HG03558 (cell line): ENCODE results near the gene SFXN5.

Source experiments
- ATAC-seq: cut with Tn5 transposase; IDR thresholded peaks from one replicate; pipeline ENCODE4 v1.9.1; 2021; ENCODE audit warnings: moderate number of reproducible peaks; ENCODE audit not compliant: unreplicated experiment; ENCODE audit errors: extremely low read depth

Gene SFXN5

DNA sequence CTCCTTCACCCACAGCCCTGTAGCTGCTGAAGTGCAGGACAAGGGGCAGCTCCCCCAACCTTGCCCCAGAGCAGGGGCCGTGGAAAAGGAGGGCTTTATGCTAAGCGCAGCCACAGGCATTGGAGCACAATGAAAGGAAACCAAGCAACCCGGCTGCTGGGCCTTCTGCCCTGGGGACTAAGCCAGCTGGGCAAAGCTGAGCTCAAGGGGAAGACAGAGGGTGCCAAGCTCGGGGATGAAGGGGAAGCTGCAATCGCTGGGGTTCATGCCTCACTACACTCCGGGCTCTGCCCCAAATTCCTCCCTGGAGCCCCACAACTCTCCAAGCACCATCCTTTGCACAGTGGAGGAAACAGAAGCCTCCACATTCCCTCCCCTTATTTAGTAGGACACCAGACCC is 12.4 kb downstream of the SFXN5 start:
- no peak for ATAC-seq

GRCh38 chr2:73054980-73055379 is 16.5 kb downstream of the SFXN5 start:
- ATAC-seq: no peak

DNA sequence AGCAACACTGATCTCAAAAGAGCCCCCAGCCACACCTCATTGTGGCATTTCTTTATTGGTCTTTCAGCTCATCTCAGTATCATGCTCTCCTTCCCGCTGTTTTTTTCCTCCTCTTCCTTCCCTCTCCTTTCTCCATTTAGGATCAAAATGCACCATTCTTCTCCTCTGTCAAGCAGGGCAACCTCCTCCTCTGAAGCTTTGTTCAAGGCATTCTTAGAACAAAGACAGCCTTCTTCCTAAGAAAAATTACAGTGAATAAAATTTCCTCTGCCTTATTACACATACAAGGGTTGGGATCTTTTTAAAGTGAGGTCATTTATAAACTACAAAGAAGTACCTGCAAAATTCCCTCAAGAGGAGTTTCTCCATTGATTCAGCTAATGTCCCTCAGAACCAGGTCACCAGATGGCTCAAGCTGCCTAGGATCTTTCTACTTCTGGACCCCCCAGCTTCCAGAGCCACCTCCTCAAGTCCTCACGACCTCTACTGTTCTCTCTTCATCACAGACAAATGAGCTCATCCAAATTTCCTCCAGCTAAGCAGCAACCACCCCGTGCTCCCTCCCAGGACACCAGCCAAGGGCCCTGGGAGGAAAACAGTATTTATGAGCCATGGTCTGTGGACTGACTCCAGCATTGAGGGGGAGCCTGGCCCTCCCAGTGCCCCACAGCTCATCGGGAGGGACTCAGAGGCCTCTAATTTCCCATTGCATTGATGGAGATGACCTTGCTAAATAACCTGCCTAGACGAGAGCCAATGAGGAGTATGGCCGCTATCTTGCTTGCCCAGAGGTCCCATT is 18.0 kb downstream of the SFXN5 start:
- no peak for ATAC-seq

DNA sequence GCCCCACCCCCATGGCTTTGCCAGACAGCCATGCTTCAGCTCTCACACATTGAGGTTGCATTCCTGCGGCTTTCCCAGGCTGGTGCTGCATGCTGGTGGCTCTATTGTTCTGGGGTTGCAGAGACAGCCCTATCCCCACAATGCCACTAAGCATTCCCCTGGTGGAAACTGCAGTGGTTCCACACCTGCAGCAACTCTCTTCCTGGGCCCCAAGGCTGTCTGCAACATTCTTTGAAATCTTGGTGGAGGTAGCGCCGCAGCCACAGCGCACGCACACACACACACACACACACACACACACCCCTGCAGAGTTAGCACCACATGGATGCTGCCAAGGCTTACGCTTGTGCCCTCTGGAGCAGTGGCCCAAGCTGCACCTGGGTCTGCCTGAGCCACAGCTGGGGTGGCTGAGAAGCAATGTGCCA is 21.4 kb downstream of the SFXN5 start:
- ATAC-seq: no peak

DNA sequence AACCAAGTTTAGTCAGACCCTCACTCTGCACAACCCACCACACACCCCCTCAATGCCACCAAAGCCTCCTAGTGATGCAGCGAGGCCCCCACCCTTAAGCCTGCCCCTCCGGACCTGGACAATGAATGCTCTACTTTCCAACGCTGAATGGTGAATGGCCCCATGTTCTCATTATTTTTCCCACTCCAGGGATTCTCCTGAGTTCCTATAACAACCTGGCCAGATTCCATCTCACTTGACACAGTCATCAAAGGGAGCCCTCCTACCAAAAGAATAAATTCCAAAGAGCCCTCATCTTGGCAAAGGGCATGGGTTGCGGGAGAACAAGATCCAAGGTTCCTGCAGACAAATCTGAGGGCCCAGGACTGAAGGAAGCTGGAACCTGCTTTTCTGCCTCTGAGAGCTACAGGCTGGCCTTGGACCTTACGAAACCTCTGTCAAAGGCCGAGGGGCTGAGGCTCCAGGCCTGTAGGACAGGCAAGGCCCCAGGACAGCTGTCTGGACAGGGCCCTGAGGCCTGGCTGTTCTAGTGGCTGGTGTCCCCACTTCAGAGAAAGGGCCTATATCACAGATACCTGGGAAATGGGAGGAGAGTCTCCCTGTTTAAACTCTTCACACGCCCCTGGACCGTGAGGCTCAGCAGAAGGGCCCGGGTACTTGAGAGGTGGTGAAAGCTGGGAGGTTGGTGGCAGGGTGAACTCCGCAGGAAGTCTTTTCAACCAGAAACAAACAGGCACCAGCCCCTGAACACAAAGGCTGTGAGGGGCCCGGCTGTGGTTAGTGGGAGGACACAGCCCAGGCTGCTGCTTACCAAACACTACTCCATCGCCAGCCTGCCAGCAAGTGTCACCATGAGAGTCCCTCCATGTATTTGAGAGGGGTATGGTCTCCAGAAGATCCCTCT is 27.3 kb downstream of the SFXN5 start:
- no peak for ATAC-seq

GRCh38 chr2:73043276-73043675 is 28.2 kb downstream of the SFXN5 start:
- ATAC-seq: no peak

DNA sequence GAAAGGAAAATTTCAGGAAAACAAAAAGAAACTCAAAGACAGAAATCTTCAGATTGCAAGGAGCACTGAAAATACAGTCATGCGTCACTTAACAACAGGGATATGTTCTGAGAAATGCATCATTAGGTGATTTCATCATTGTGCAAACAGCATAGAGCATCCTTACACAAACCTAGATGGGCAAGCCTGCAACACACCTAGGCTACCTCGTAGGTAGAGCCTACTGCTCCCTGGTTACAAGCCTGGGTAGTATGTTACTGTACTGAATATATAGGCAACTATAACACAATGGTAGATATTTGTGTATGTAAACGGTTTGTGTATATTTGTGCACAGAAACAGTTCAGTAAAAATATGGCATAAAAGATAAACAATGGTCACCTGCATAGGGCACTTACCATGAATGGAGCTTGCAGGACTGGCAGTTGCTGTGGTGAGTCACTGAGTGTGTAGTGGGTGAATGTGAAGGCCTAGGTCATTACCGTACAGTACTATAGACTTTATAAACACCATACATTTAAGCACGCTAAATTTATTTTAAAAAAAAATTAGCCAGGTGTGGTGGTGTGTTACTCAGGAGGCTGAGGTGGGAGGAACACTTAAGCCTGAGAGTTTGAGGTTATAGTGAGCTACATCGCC is 33.4 kb downstream of the SFXN5 start:
- ATAC-seq: no peak

DNA sequence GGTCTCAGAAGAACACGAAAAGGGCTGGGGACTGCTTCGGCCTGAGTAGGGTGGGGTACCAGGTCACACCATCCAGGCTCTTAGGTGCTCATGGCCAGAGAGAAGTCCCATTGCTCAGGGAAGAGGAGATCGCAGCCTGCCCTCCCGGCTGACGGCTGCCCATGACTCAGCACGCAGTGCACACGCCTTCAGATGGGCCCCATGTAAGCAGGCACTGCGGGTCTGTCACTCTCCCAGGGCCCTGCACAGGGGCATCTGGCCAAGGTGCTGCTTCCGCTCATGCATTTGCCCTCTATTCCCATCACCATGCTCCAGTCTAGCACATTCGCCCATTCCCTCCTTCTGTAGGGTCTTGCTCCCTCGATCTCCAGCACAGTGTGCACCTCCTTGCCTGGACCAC is 34.7 kb downstream of the SFXN5 start:
- no peak for ATAC-seq

DNA sequence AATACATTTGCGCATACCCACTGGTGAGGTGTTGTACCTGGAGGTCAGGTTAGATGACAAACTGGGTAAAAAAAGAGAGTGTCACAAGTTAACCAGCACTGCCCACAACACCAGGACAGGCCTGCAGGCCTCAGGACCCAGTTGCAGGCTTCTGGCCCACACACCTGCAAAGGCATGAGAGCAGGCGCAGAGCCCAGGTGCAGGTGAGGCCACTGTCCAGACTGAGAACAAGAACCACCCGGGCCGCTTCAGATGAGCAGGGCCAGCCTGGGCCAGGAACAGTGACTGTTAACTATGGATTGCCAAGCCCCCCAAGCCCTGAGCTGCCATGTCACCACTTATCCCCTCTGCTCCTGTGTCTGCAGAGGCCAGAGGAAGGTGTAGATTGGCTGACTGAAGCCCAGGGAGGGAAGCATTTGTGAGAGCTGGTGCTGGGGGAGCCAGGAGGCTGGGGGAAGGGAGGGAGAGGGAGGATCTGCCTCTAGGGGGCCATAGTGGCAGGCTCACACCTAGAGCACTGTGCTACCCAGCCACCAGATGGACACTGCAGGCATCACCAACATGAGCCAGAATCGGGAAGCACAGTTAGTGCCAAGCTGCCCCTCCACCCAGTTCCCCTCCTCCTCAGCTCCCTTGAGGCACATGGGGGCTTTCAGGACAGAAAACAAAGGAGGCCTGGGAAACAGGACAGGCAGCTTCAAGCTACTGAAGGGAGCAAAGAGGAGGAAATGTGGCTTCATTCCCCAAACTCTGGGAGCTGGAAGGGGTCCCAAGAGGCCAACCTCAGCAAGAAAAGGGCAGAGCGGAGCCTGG is 35.4 kb downstream of the SFXN5 start:
- no peak for ATAC-seq

DNA sequence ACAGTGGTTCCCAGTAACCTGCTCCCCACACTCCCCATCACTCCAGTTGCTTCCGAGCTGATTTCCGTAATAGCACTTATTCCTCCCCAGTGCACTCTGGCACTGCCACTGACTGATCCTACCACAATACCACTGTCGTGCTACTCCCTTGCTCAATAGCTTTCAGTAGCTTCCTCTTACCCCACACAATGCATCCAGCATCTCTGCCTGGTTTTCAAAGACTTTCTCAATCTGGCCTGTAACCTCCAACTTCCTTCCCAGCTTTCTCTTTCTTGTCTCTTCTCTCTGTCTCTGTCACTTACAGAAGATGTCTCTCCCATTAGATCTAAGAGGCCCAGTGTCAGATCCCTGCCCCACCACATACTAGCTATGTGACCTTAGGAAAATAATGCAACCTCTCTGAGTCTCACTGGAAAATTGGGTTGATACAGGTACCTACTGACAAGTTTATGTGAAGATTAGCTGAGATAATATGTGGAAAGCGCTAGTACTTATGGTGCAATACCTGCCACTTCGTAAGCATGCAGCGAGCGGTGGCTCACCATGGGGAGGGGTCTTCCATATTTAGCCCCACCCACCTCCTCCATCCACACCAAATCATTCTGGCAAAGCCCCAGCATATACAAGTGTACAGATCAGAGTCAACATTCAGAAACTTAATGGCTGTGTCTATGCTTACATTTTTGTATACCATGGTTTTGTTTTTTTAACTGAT is 36.7 kb downstream of the SFXN5 start:
- ATAC-seq: no peak

DNA sequence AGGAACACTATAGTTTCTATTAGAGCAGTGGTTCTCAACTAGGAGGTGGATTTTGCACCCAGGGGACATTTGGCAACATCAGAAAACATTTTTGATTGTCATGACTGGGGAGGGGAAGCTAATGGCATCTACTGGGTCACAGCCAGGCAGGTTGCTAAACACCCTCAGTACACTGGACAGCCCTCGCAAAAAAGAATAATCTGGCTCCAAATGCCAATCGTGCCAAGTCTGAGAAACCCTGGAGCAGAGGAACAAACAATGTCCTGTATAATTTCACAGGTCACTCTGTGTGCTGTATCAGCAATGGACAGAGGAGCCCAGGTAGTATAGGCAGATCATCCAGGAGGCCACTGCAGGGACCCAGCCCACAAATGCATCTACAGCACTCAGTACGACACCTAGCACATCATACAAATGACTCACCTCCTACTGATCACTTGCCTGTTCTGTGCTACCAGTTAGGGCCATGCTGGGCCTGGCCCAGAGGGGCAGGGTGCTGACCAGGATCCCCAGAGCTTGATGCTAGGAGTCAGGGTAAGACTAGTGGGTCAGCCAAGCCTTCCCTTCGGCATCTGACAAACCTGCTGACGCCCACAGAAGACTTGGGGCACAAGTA is 37.6 kb downstream of the SFXN5 start:
- ATAC-seq: no peak

DNA sequence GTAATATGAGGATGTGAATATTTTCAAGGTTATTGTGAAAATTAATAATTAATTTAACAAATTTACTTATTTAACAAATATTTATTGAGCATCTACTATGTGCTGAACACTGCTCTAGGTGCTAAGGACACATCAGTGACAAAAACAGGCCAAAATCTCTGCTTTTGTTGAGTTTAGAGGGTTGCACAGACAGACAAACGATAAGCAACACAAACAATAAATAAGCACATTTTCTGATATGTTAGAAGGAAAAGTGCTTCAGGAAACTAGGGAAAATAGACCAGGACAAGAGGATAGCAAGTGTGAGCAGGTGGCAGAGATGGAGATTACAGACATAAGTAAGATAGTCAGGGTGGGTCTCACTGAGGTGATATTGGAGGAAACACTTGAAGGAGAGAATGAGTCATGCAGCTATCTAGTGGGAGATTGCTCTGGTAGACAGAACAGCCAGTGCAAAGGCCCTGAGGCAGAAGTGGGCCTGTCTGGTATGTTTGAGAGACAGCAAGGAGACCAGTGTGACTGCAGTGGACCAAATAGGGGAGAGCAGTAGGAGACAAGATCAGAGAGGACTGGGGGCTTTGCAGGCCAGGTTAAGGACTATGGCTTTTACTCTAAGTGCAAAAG is 38.3 kb downstream of the SFXN5 start:
- no peak for ATAC-seq

GRCh38 chr2:73032702-73033097 is 38.8 kb downstream of the SFXN5 start:
- no peak for ATAC-seq

- no peak for ATAC-seq
Observed at GRCh38 chr2:73031725-73032701, 39.5 kb downstream of the SFXN5 start.

GRCh38 chr2:73031095-73031678 is 40.3 kb downstream of the SFXN5 start:
- no peak for ATAC-seq

GRCh38 chr2:73028841-73029240 is 42.7 kb downstream of the SFXN5 start:
- ATAC-seq: no peak

DNA sequence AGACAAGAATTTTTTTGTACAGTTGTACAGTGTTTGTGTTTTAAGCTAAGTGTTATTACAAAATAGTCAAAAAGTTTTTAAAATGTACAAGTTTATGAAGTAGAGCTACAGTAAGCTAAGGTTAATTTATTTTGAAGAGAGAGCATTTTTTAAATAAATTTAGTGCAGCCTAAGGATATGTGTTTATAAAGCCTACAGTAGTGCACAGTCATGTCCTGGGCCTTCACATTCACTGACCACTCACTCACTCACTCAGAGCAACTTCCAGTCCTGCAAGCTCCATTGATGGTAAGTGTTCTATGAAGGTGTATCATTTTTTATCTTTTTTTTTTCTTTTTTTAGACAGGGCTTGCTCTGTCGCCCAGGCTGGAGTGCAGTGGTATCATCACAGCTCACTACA is 44.2 kb downstream of the SFXN5 start:
- no peak for ATAC-seq
